HCT116 (cell line): ENCODE data around the gene FOXP1.

ENCODE experiments used
- CEBPB ChIP-seq: IDR thresholded peaks from 2 replicates; pipeline ENCODE4 v1.6.1; 2012; ENCODE audit warnings: low read depth
- EZH2 ChIP-seq: fragments of 200-600 bp; sonication (generic); IDR thresholded peaks from 2 replicates; pipeline ENCODE4 v1.6.1; 2017; ENCODE audit warnings: antibody characterized with exemption, mixed run types
- POLR2A ChIP-seq: IDR thresholded peaks from 2 replicates; pipeline ENCODE4 v1.7.0; 2011; ENCODE audit warnings: borderline replicate concordance; ENCODE audit not compliant: insufficient read depth, insufficient read length; ENCODE audit errors: extremely low read depth
- POLR2AphosphoS5 ChIP-seq: IDR thresholded peaks from 2 replicates; pipeline ENCODE4 v1.6.1; 2011; ENCODE audit warnings: mild to moderate bottlenecking, low read depth, low read length, moderate library complexity
- SP1 ChIP-seq: IDR thresholded peaks from 2 replicates; pipeline ENCODE4 v1.6.1; 2012; ENCODE audit warnings: low read depth
- ZNF274 ChIP-seq: fragments of 200-500 bp; sonication (Bioruptor generic); IDR thresholded peaks from 2 replicates; pipeline ENCODE4 v1.6.1; 2014; ENCODE audit warnings: mild to moderate bottlenecking, low read depth, low read length, inconsistent platforms
- TF ChIP-seq, protein P1 (sequence below), 3 experiments: fragments of 200-600 bp in 1 of 3; sonication (generic) in 1 of 3; IDR thresholded peaks in 2 of 3; conservative IDR thresholded peaks in 1 of 3; 2 replicates each; pipeline ENCODE4 v1.5.1; 2012 to 2017; ENCODE audit warnings: low read depth in 2 of 3, low read length in 2 of 3, antibody characterized with exemption in 1 of 3, borderline replicate concordance in 1 of 3, control low read depth in 1 of 3, mild to moderate bottlenecking in 1 of 3, mixed read lengths in 1 of 3, mixed run types in 1 of 3, moderate library complexity in 1 of 3; ENCODE audit not compliant: insufficient read depth in 1 of 3
- TF ChIP-seq, protein P2 (sequence below): IDR thresholded peaks from 2 replicates; pipeline ENCODE4 v1.6.1; 2011; ENCODE audit warnings: mild to moderate bottlenecking, low read length, moderate library complexity; ENCODE audit not compliant: insufficient replicate concordance; ENCODE audit errors: extremely low read depth

DNA sequence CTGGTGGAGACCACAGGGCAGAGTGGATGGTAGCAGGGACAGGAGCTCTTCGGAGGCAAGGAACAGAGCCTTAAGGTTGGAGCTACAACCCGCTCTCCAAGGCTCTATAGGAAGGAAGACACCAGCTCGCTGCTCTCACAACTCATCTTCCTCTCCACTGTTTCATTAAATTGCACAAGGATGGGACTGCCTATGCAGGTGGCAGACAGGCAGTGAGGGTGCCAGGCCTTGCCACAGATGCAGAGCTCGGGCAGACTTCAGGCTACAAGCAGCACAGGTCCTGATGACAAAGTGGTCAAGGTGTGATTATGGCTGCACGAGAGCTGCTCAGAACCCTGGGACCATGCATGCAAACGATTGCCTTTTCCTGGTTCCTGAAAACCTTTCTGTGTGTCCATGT, 144.6 kb downstream of the FOXP1 start:
- TF ChIP-seq ZNF274 (no peak), POLR2A (no peak), POLR2AphosphoS5 (no peak), SP1 (no peak), CEBPB (no peak), EZH2 (no peak)
- TF ChIP-seq, protein P1, sequence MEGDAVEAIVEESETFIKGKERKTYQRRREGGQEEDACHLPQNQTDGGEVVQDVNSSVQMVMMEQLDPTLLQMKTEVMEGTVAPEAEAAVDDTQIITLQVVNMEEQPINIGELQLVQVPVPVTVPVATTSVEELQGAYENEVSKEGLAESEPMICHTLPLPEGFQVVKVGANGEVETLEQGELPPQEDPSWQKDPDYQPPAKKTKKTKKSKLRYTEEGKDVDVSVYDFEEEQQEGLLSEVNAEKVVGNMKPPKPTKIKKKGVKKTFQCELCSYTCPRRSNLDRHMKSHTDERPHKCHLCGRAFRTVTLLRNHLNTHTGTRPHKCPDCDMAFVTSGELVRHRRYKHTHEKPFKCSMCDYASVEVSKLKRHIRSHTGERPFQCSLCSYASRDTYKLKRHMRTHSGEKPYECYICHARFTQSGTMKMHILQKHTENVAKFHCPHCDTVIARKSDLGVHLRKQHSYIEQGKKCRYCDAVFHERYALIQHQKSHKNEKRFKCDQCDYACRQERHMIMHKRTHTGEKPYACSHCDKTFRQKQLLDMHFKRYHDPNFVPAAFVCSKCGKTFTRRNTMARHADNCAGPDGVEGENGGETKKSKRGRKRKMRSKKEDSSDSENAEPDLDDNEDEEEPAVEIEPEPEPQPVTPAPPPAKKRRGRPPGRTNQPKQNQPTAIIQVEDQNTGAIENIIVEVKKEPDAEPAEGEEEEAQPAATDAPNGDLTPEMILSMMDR (IDR thresholded peaks at IDR 0.05 in 2 of 3, conservative IDR thresholded peaks at IDR 0.05 in 1 of 3; ENCODE audit: borderline replicate concordance in 1 of 3, insufficient read depth in 1 of 3, low read depth in 2 of 3, low read length in 2 of 3): no peak
- TF ChIP-seq, protein P2, sequence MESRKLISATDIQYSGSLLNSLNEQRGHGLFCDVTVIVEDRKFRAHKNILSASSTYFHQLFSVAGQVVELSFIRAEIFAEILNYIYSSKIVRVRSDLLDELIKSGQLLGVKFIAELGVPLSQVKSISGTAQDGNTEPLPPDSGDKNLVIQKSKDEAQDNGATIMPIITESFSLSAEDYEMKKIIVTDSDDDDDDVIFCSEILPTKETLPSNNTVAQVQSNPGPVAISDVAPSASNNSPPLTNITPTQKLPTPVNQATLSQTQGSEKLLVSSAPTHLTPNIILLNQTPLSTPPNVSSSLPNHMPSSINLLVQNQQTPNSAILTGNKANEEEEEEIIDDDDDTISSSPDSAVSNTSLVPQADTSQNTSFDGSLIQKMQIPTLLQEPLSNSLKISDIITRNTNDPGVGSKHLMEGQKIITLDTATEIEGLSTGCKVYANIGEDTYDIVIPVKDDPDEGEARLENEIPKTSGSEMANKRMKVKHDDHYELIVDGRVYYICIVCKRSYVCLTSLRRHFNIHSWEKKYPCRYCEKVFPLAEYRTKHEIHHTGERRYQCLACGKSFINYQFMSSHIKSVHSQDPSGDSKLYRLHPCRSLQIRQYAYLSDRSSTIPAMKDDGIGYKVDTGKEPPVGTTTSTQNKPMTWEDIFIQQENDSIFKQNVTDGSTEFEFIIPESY: no peak
